SK-N-MC (cell line): ENCODE data around the gene TIMM23.

Source experiments
- EZH2 ChIP-seq: fragments of 200-600 bp; sonication (generic); IDR thresholded peaks from one replicate; pipeline ENCODE4 v1.6.1; 2017; ENCODE audit warnings: antibody characterized with exemption
- FOXP2 ChIP-seq: optimal IDR thresholded peaks from 2 replicates; pipeline ENCODE3; 2011; ENCODE audit warnings: mild to moderate bottlenecking, moderate library complexity; ENCODE audit not compliant: insufficient read depth; ENCODE audit errors: extremely low read length, control extremely low read depth
- POLR2AphosphoS5 ChIP-seq: IDR thresholded peaks from 2 replicates; pipeline ENCODE4 v1.6.1; 2012; ENCODE audit warnings: mild to moderate bottlenecking, low read depth, low read length, borderline replicate concordance

GRCh38 chr10:46048152-46048551, 75.9 kb downstream of the TIMM23 start:
- no peak for TF ChIP-seq POLR2AphosphoS5
- no peak for TF ChIP-seq EZH2
- TF ChIP-seq FOXP2, result no peak
